Stimulated activated CD4-positive, alpha-beta T cell treated with anti-CD3 and anti-CD28 coated beads, Interleukin-2, amount 100 ng/mL, for 4 hours (primary cell): Measurements from ENCODE around the gene NHERF1.

ENCODE experiments used
- DNase-seq: peaks from one replicate; pipeline ENCODE4 v3.0.0-alpha.2; 2020; ENCODE audit warnings: low read depth

The NHERF1 gene

DNA sequence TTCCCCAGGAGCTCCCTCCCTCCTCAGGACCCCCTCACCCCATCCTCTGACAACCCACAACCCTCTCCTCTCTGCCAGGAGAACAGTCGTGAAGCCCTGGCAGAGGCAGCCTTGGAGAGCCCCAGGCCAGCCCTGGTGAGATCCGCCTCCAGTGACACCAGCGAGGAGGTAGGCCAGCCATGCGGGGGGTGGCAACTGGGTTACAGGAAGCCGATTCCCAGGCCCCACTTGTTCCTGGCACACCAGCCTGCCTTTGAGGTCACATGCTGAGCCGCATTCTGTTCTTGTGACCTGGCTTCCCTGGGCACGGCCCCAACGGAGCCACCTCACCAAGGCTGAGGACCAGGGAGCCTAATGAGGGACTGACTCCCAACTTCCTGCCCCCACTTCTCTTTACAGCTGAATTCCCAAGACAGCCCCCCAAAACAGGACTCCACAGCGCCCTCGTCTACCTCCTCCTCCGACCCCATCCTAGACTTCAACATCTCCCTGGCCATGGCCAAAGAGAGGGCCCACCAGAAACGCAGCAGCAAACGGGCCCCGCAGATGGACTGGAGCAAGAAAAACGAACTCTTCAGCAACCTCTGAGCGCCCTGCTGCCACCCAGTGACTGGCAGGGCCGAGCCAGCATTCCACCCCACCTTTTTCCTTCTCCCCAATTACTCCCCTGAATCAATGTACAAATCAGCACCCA lies 19.8 kb downstream of the NHERF1 start:
- DNase-seq = no peak

DNA sequence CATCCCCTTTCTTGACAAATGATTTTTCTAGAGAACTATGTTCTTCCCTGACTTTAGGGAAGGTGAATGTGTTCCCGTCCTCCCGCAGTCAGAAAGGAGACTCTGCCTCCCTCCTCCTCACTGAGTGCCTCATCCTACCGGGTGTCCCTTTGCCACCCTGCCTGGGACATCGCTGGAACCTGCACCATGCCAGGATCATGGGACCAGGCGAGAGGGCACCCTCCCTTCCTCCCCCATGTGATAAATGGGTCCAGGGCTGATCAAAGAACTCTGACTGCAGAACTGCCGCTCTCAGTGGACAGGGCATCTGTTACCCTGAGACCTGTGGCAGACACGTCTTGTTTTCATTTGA lies 20.3 kb downstream of the NHERF1 start:
- DNase-seq = no peak

GRCh38 chr17:74769266-74769855 lies 20.9 kb downstream of the NHERF1 start:
- DNase-seq = no peak

- no peak for DNase-seq
Observed at GRCh38 chr17:74769856-74770497, 21.5 kb downstream of the NHERF1 start.

GRCh38 chr17:74770498-74771318 lies 22.3 kb downstream of the NHERF1 start:
- DNase-seq = peak; percentile 69

DNA sequence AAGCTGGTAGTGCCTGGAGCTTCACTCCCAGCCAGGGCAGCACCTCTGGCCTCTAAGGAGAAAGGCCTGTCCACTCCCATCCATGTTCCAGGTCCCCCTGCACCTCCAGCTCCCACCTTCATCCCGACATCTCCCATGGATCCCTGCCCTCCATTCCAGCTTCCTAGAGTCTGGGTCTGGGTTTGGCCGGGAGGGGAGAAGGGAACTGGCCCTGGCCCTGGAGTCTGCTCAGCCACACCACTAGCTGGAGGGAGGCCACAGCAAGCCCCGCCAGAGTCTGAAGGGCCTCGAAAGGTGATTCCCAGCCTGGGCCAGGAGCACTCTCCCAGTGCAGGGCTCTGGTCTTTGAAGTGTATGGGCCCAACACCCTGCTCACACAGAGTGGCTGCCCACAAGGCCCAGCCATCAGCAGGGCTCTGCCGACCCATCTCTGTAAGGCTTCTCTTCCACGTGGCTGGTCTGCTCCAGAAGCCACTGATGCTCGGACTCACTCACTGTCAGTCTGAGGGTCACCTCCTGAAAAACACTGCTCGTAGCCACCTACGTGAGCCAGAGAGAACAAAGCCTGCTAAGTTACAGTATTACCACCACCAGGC lies 23.0 kb downstream of the NHERF1 start:
- DNase-seq = no peak

- no peak for DNase-seq
Observed at GRCh38 chr17:74772053-74772452, 23.6 kb downstream of the NHERF1 start.

GRCh38 chr17:74773414-74773813 lies 25.0 kb downstream of the NHERF1 start:
- DNase-seq = no peak

DNA sequence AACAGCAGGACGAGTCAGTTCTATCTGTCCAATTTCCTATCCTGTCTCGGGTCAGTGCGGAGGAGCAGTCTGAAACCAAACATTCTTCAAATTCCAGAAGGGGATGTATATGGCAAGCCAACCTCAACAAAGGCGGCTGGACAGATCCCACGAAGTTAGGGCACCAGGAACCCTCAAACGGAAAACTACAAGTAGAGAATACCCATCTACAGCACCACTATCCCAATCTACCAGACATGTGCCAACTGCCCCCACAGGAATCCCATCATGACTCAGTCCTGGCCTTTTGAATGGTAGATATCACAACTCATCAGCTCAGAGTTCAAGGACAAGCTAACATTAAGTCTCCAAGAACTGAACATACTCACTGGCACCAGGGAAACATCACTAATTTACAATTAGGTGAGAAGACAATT lies 25.5 kb downstream of the NHERF1 start:
- DNase-seq = no peak

GRCh38 chr17:74775409-74776043 lies 27.1 kb downstream of the NHERF1 start:
- DNase-seq = no peak

GRCh38 chr17:74776044-74776962 lies 27.9 kb downstream of the NHERF1 start, which contains the start of gene NAT9:
NAT9 (minus strand) TSS chr17:74776345; CDS start chr17:74775698, 647 bp downstream.
- peak; percentile 99 for DNase-seq

- no peak for DNase-seq
Observed at GRCh38 chr17:74776990-74777389, 28.6 kb downstream of the NHERF1 start.

- no peak for DNase-seq
Observed at GRCh38 chr17:74777901-74778515, 29.6 kb downstream of the NHERF1 start.

DNA sequence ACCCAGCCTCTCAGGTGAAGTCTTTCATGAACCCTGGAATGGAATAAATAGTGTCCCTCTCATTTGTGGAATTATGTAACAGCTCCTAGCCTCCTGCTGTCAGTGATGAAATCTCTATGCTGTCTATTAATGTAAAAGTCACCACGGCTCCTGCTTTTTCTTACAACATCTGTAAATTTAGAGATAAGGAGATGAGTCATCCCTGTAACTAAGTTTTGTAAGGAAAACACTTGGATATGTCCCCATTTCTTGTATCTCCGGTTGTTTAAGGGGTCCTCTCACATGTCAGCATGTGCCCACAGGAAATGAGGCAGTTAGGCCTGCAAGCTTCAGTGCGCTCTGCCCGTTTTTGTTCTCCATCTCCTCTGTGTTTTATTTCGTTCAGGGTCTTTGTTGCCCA lies 30.5 kb downstream of the NHERF1 start:
- no peak for DNase-seq

GRCh38 chr17:74779501-74779900 lies 31.1 kb downstream of the NHERF1 start:
- DNase-seq = no peak

GRCh38 chr17:74779948-74780400 lies 31.5 kb downstream of the NHERF1 start:
- peak; percentile 18 for DNase-seq

GRCh38 chr17:74780443-74781238 lies 32.2 kb downstream of the NHERF1 start:
- DNase-seq = no peak

- no peak for DNase-seq
Observed at GRCh38 chr17:74782571-74782970, 34.1 kb downstream of the NHERF1 start.

GRCh38 chr17:74784125-74784810 lies 35.8 kb downstream of the NHERF1 start:
- DNase-seq = no peak
